Heart right ventricle (tissue), 16 donors: ENCODE results near the gene ZCCHC2. TPM values are rescaled to one million over a fixed set of nuclear protein-coding genes. Genes with fewer than 3 reads are reported as not detected.

ENCODE experiments used
- ATAC-seq, 8 donors: fragments of 200-7000 bp; cut with Tn5 transposase; one replicate each; pipeline ENCODE4 v1.9.1; 2020; ENCODE audit warnings: mild to moderate bottlenecking in 8 of 8, moderate library complexity in 8 of 8, moderate number of reproducible peaks in 1 of 8
- DNase-seq, 2 donors: peaks; one replicate each; pipeline ENCODE4 v3.0.0-alpha.2; 2020
- H3K27ac ChIP-seq, 10 donors: fragments of 200-600 bp; sonication (generic) in 2 of 10; one replicate each; pipeline versions ENCODE4 v1.5.0 to v1.8.0; 2020 to 2022; ENCODE audit warnings: mild to moderate bottlenecking in 3 of 10
- H3K27me3 ChIP-seq, 7 donors: fragments of 200-600 bp; one replicate each; pipeline ENCODE4 v1.8.0; 2021 to 2022; ENCODE audit warnings: mild to moderate bottlenecking in 2 of 7
- H3K36me3 ChIP-seq, 9 donors: fragments of 200-600 bp; sonication (generic) in 1 of 9; one replicate each; pipeline versions ENCODE4 v1.5.0 to v1.8.0; 2020 to 2022; ENCODE audit warnings: mild to moderate bottlenecking in 2 of 9
- H3K4me1 ChIP-seq, 9 donors: fragments of 200-600 bp; sonication (generic) in 1 of 9; one replicate each; pipeline versions ENCODE4 v1.5.0 to v1.8.0; 2020 to 2022; ENCODE audit warnings: mild to moderate bottlenecking in 4 of 9
- H3K4me3 ChIP-seq, 10 donors: fragments of 200-600 bp; sonication (generic) in 2 of 10; one replicate each; pipeline versions ENCODE4 v1.5.0 to v1.8.0; 2020 to 2022; ENCODE audit warnings: mild to moderate bottlenecking in 7 of 10, moderate library complexity in 2 of 10
- H3K9me3 ChIP-seq, 11 donors: fragments of 200-600 bp in 10 of 11; sonication (generic) in 2 of 11; one replicate each; pipeline versions ENCODE4 v1.5.0 to v1.8.0; 2013 to 2022; ENCODE audit warnings: mild to moderate bottlenecking in 2 of 11, control low read depth in 1 of 11, moderate library complexity in 1 of 11
- WGBS, 2 donors: extraction: QIAGEN DNeasy Blood & Tissue Kit; methylation state at CpG; one replicate each; pipeline ENCODE4 v1.1.7; 2013; ENCODE audit warnings: inconsistent platforms in 1 of 2; 5-methylcytosine and 5-hydroxymethylcytosine counted together
- intact Hi-C, 10 donors: fragments of 100-400 bp; cut with DNase I; formaldehyde crosslinking; loops; one replicate each; pipeline versions ENCODE4 v1.11.1 to v1.14.2; 2022
- polyA plus RNA-seq, 2 donors: library from polyadenylated mRNA; stranded (reverse); fragments of 200-250 nt; gene quantifications; one replicate each; pipeline ENCODE4 v1.2.3, GENCODE V29; 2013
- total RNA-seq, 10 donors: library from RNA; stranded (reverse); fragmentation: NEBNext Ultra II Directional in 3 of 10; extraction: Animal tissue kit (Norgen Biotek cat#: 25700) in 3 of 10; gene quantifications; one replicate each; pipeline versions ENCODE4 v1.2.1 to v1.2.4, GENCODE V29; 2021 to 2023
- TF ChIP-seq, protein P1 (sequence below), 9 donors: fragments of 200-600 bp; sonication (generic) in 2 of 9; IDR thresholded peaks; one replicate each; pipeline versions ENCODE4 v1.5.0 to v1.8.0; 2021 to 2022; ENCODE audit warnings: antibody characterized with exemption in 9 of 9, mild to moderate bottlenecking in 5 of 9, moderate library complexity in 1 of 9
- donor health status: Arrhythmogenic right ventricular cardiomyopathy.
- donor health status: ischemic (EF 13 %, LVEDD 7.1; RV severe dilation, severe dysfunction).
- donor health status: healthy with polysubstance abuse.
- donor health status: DM: no; HTN: yes; CAD: no.
- donor health status: DM: no; HTN: no; CAD: no.
- donor health status: ischemic (EF 25% LVEDD 6.9; RV normal size, moderate dysfunction).
- donor health status: ischemic (EF 25% LVEDD 5.7; RV mildly dilated, moderate dysfunction).
- donor health status: healthy.
- donor health status: DM: yes; HTN: yes; CAD: no.
- donor health status: Ischemic cardiomyopathy.
- donor health status: ischemic (EF 35%, LVEDD 5.7; RV mildly dilated, moderate dysfunction).
- donor health status: nonischemic (EF 11% LVEDD 7.7; RV severe dilation, severe dysfunction).
- donor health status: DM: yes; HTN: yes; CAD: no.
- donor health status: PGD.
- donor health status: ischemic (EF 29% LVEDD 5.4; RV normal size, mild dysfunction).
- donor health status: nonischemic (EF 23%, LVEDD 6.1; RV moderate dilation, normal function).

Gene ZCCHC2
- total and polyA plus RNA-seq, 12 donors: 7.0 to 45.3 (median 19.1) TPM

DNA sequence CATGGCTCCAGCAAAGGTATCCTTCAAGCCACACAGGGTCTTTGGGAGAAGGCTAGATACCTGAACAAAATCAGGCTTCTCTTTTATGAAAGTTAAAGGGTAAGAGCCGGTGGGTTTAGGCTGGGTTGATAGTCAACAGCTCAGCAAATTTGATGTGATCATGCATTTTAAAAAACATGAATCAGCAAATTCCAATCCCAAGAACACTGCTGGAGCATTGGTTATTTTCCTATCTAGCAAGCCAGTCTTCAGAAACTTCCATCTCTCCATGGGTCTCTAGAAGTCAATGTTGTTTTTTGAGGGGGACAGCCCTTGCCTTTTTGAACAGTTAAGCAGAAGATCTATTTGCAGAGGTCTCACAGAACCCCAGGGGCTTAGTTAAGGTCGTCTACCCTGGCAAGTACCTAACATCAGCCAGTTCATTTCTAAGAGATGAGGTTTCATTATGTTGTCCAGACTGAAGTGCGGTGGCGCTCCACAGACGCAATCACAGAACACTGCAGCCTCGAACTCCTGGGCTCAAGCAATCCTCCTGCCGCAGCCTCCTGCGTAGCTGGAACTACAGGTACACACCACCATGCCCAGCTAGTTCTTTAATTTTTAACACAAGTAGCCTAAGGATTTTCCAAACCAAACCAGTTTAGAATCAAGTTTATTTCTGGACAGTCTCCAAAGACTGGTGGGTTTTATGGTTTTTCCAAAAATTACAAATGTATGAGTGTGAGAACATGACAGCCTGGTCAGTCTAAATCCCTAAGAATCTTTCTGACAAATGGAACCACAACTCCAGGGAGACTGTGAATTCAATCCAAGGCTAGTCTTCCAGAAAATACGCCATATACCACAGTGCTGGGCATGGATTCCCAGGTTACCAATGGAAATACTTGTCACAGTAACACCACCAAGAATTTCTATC is 4.1 kb upstream of the ZCCHC2 start:
- 87 to 91% methylated on average over 9 of the region's 9 CpGs for WGBS, 2 donors
- H3K27ac ChIP-seq: no peak overlapping the region
- no peak overlapping the region for H3K4me3 ChIP-seq
- intact Hi-C loops: loop anchor here in 1 of 10 donors (5.0 kb wide), 1 partner anchor 91 kb away; no protein-coding TSS in a partner anchor
- H3K9me3 ChIP-seq: peaks cover 0 to 26% (median 18%) of the 10 kb centered on the region in 11 donors
- DNase-seq: no peak
- ATAC-seq: no peak
- no peaks in the 10 kb centered on the region for H3K36me3 ChIP-seq
- TF ChIP-seq, protein P1, sequence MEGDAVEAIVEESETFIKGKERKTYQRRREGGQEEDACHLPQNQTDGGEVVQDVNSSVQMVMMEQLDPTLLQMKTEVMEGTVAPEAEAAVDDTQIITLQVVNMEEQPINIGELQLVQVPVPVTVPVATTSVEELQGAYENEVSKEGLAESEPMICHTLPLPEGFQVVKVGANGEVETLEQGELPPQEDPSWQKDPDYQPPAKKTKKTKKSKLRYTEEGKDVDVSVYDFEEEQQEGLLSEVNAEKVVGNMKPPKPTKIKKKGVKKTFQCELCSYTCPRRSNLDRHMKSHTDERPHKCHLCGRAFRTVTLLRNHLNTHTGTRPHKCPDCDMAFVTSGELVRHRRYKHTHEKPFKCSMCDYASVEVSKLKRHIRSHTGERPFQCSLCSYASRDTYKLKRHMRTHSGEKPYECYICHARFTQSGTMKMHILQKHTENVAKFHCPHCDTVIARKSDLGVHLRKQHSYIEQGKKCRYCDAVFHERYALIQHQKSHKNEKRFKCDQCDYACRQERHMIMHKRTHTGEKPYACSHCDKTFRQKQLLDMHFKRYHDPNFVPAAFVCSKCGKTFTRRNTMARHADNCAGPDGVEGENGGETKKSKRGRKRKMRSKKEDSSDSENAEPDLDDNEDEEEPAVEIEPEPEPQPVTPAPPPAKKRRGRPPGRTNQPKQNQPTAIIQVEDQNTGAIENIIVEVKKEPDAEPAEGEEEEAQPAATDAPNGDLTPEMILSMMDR (IDR thresholded peaks at IDR 0.05): no peak
- H3K27me3 ChIP-seq: no peaks in the 10 kb centered on the region
- peaks cover 0 to 13% (median 8%) of the 10 kb centered on the region in 9 donors for H3K4me1 ChIP-seq

DNA sequence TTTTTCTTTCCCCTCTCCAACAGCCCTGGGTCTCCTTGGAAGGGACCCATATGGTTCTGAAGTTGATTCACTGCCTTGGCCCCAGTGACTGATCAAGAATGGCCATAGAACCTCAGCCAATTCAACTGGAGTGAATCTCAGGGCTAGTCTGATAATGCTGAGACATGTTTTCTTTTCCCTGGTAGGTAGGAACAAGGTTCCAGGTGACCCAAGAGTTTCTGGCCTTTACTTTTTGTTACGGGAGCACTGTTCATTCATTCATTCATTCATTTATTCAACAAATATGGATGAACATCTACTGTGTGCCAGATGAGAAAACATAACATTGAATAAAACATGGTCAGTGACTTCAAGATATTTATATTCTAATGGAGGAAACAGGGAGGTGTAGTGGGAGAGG is 3.1 kb upstream of the ZCCHC2 start:
- TF ChIP-seq, protein P1 (IDR thresholded peaks at IDR 0.05): no peak
- Histone ChIP-seq H3K4me3 (no peak overlapping the region), H3K36me3 (no peaks in the 10 kb centered on the region), H3K9me3 (peaks cover 0 to 16% (median 9%) of the 10 kb centered on the region in 11 donors), H3K27me3 (no peaks in the 10 kb centered on the region), H3K4me1 (peaks cover 0 to 13% (median 10%) of the 10 kb centered on the region in 9 donors), H3K27ac (no peak overlapping the region)
- intact Hi-C loops: loop anchor here in 6 of 10 donors (5.0 to 10.0 kb wide), 6 partner anchors 63 to 195 kb away; partner anchors contain the start of gene PHLPP1 (in 1 of the 6)
- no peak for DNase-seq
- ATAC-seq: no peak
- WGBS, 2 donors: 94 to 95% methylated on average over 1 of the region's 1 CpG

DNA sequence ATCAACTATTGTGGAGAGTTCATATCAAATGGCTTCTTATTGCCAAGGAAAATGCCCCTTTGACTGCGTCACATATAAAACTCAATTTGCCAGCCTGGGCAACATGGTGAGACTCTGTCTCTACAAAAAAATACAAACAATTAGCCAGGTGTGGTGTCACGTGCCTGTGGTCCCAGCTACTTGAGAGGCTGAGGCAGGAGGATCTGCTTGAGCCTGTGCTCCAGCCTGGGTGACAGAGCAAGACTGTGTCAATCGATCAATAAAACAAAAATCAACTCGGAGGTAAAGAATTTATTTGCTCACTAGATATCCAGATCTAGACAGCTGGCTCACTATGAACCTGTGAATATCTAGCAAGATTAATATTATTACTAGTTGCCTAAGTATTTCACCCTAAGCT is 1.7 kb upstream of the ZCCHC2 start:
- intact Hi-C loops: loop anchor here in 5 of 10 donors (5.0 to 10.0 kb wide), 6 partner anchors 61 to 194 kb away; partner anchors contain the start of gene PHLPP1 (in 1 of the 5)
- Histone ChIP-seq H3K9me3 (peaks cover 0 to 2% (median 0%) of the 10 kb centered on the region in 11 donors), H3K27ac (no peak overlapping the region), H3K36me3 (no peaks in the 10 kb centered on the region), H3K4me1 (peaks cover 0 to 27% (median 21%) of the 10 kb centered on the region in 9 donors), H3K4me3 (peak overlapping the region in 2 of 10 donors; percentile 83 to 91), H3K27me3 (no peaks in the 10 kb centered on the region)
- 86 to 97% methylated on average over 4 of the region's 4 CpGs for WGBS, 2 donors
- ATAC-seq (no peak), DNase-seq (no peak)
- TF ChIP-seq, protein P1 (IDR thresholded peaks at IDR 0.05): no peak

DNA sequence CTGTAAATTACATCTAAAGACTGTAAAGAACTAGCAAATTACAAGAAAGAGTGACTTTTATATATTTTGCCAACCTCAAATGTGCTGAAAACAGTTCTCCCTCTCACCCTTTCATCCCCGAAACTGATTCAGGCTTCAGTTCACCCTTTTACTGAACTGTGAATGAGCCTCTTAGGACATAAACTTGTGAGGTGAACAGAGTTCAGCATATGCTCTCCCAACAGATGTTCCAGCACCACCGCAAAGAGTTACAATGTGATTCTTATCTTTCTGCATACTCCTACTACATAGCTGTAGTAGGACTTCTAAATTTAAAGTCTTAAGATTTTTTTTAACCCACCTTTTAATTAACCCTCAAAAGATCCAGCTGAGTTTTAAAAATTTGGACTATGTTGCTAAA is 1.2 kb upstream of the ZCCHC2 start:
- no peaks in the 10 kb centered on the region for H3K27me3 ChIP-seq
- intact Hi-C loops: loop anchor here in 5 of 10 donors (5.0 to 10.0 kb wide), 6 partner anchors 61 to 193 kb away; partner anchors contain the start of gene PHLPP1 (in 1 of the 5)
- ATAC-seq (no peak), DNase-seq (no peak)
- TF ChIP-seq, protein P1 (IDR thresholded peaks at IDR 0.05): no peak
- peak overlapping the region in 1 of 10 donors; percentile 100 for H3K27ac ChIP-seq
- 35 to 55% methylated on average over 2 of the region's 2 CpGs for WGBS, 2 donors
- H3K4me1 ChIP-seq: peaks cover 0 to 29% (median 21%) of the 10 kb centered on the region in 9 donors
- peak overlapping the region in 9 of 10 donors; percentile 76 to 98 (median 91) for H3K4me3 ChIP-seq
- H3K36me3 ChIP-seq: no peaks in the 10 kb centered on the region
- no peaks in the 10 kb centered on the region for H3K9me3 ChIP-seq
